GM12878 (cell line): ENCODE data around the gene BICRA. TPM values are rescaled to one million over a fixed set of nuclear protein-coding genes. Genes with fewer than 3 reads are reported as not detected.

ENCODE experiments used
- ATAC-seq: fragments of 200-7000 bp; cut with Tn5 transposase; 3 replicates; pipeline ENCODE4 v1.9.1; 2020; ENCODE audit warnings: mild to moderate bottlenecking, moderate library complexity
- BruUV-seq: library from RNA; stranded (reverse); fragments of 400-500 nt; replicated peaks from 2 replicates; lab custom pipeline; 2021; lab: Mats Ljungman, UMichigan
- CTCF ChIA-PET: fragments of 300-600 bp; sonication (Branson Sonifier 250); formaldehyde crosslinking; extraction: SDS; loops from one replicate; lab custom pipeline; 2021; ENCODE audit warnings: inconsistent platforms; lab: Yijun Ruan, JAX
- POLR2A ChIA-PET: fragments of 350-600 bp; formaldehyde crosslinking; extraction: SDS; loops from one replicate; lab custom pipeline; 2021; ENCODE audit warnings: inconsistent platforms; lab: Charles Lee
- RAD21 ChIA-PET: fragments of 300-600 bp; sonication (Branson Sonifier 250); formaldehyde crosslinking; loops from one replicate; lab custom pipeline; 2023; ENCODE audit warnings: antibody characterized with exemption; ENCODE audit not compliant: unreplicated experiment; lab: Charles Lee
- SMC1A ChIA-PET: fragments of 300-600 bp; sonication (Branson Sonifier 250); formaldehyde crosslinking; loops from one replicate; lab custom pipeline; 2023; ENCODE audit not compliant: unreplicated experiment, uncharacterized antibody; lab: Charles Lee
- DNase-seq: peaks from one replicate; pipeline ENCODE4 v3.0.0-alpha.2; 2011; ENCODE audit warnings: low read depth, low spot score
- FAIRE-seq: peaks from 3 replicates; lab custom pipeline; 2011; peaks lifted over from hg19 to GRCh38; lab: Jason Lieb, UNC
- H2AFZ ChIP-seq: 2 replicates; pipeline ENCODE4 v1.6.0; 2011; ENCODE audit warnings: low read depth, low read length, control low read depth; ENCODE audit not compliant: control insufficient read depth
- H3K27ac ChIP-seq: 2 replicates; pipeline ENCODE4 v1.5.1; 2011; ENCODE audit warnings: control low read depth; ENCODE audit not compliant: control insufficient read depth, insufficient read depth
- H3K27me3 ChIP-seq, 2 experiments: replicated peaks in 1 of 2; 2 replicates each; pipeline versions ENCODE4 v1.6.0 to v1.6.1; 2011; ENCODE audit warnings: low read length in 1 of 2; ENCODE audit not compliant: control insufficient read depth in 2 of 2, insufficient read depth in 2 of 2
- H3K36me3 ChIP-seq, 2 experiments: 2 replicates each; pipeline ENCODE4 v1.5.1; 2011; ENCODE audit warnings: low read length in 1 of 2; ENCODE audit not compliant: control insufficient read depth in 2 of 2, insufficient read depth in 2 of 2
- H3K4me1 ChIP-seq: 2 replicates; pipeline ENCODE4 v1.6.1; 2011; ENCODE audit warnings: mild to moderate bottlenecking, low read length, moderate library complexity, mixed read lengths; ENCODE audit not compliant: control insufficient read depth, insufficient read depth
- H3K4me2 ChIP-seq: 2 replicates; pipeline ENCODE4 v1.6.0; 2011; ENCODE audit warnings: control low read depth; ENCODE audit not compliant: control insufficient read depth, insufficient read depth
- H3K4me3 ChIP-seq: fragments of 200-600 bp; sonication (generic); 2 replicates; pipeline ENCODE4 v1.5.1; 2016
- H3K79me2 ChIP-seq: 2 replicates; pipeline ENCODE4 v1.6.0; 2011; ENCODE audit warnings: low read length; ENCODE audit not compliant: control insufficient read depth, insufficient read depth
- H3K9ac ChIP-seq: 2 replicates; pipeline ENCODE4 v1.8.0; 2011; ENCODE audit warnings: low read length, control low read depth, mixed read lengths; ENCODE audit not compliant: control insufficient read depth, insufficient read depth
- H3K9me3 ChIP-seq: replicated peaks from 3 replicates; pipeline ENCODE4 v1.5.1; 2011; ENCODE audit warnings: mild to moderate bottlenecking, low read length; ENCODE audit not compliant: control insufficient read depth, insufficient read depth
- H4K20me1 ChIP-seq: 2 replicates; pipeline ENCODE4 v1.6.0; 2011; ENCODE audit not compliant: control insufficient read depth, insufficient read depth
- ASH2L ChIP-seq: fragments of 300-600, 200-600 bp; sonication (generic); IDR thresholded peaks from 2 replicates; pipeline ENCODE4 v1.6.1; 2017; ENCODE audit warnings: low read depth, mild to moderate bottlenecking, borderline replicate concordance
- CEBPZ ChIP-seq: fragments of 150-350 bp; IDR thresholded peaks from 2 replicates; pipeline ENCODE4 v1.6.1; 2016; ENCODE audit warnings: low read depth, low read length
- DPF2 ChIP-seq: fragments of 450-650 bp; IDR thresholded peaks from 2 replicates; pipeline ENCODE4 v1.6.1; 2017; ENCODE audit warnings: mild to moderate bottlenecking
- POLR2A ChIP-seq: IDR thresholded peaks from 2 replicates; pipeline ENCODE4 v1.6.1; 2011; ENCODE audit warnings: low read depth, mild to moderate bottlenecking, low read length
- RELB ChIP-seq: fragments of 450-650 bp; IDR thresholded peaks from 2 replicates; pipeline ENCODE4 v1.6.1; 2017; ENCODE audit warnings: low read depth, mild to moderate bottlenecking, moderate library complexity
- WGBS: methylation state at CpG from one replicate; pipeline ENCODE4 v1.1.6; 2016; ENCODE audit warnings: low lambda C conversion rate; ENCODE audit not compliant: insufficient replicate concordance, insufficient coverage; ENCODE audit errors: missing lambda C conversion rate; 5-methylcytosine and 5-hydroxymethylcytosine counted together
- in situ Hi-C: fragments of 300-500 bp; cut with MboI; formaldehyde crosslinking; loops from 9 replicates; pipeline ENCODE4 v1.14.3; 2018; ENCODE audit warnings: mixed read lengths
- intact Hi-C: fragments of 100-400 bp; cut with micrococcal nuclease; formaldehyde crosslinking; loops from one replicate; pipeline ENCODE4 v1.14.2; 2022; ENCODE audit not compliant: unreplicated experiment
- polyA plus RNA-seq, 11 experiments: library from polyadenylated mRNA; depleted of rRNA in 4 of 11; unstranded in 6 of 11; stranded (reverse) in 5 of 11; fragments of >200 nt; fragmentation: Nextera tagmentation in 4 of 11; fragmentation: Illumina TruSeq in 1 of 11; extraction: Ambion mirVana in 4 of 11; extraction: Trizol in 1 of 11; gene quantifications; 1 replicate in 1 of 11; 2 replicates in 10 of 11; pipeline versions ENCODE4 v1.2.1 to v1.2.3, GENCODE V29; 2011 to 2016; ENCODE audit warnings: inconsistent platforms in 2 of 11, missing spikeins in 2 of 11, low read depth in 1 of 11
- total RNA-seq, 4 experiments: library from RNA; depleted of rRNA in 3 of 4; stranded (reverse); fragments of >200 nt in 3 of 4; fragmentation: Illumina TruSeq in 1 of 4; extraction: Trizol in 1 of 4; gene quantifications; 2 replicates each; pipeline versions ENCODE4 v1.2.1 to v1.2.3, GENCODE V29; 2013 to 2021
- TF ChIP-seq, protein P1 (sequence below): fragments of 450-650 bp; IDR thresholded peaks from 2 replicates; pipeline ENCODE4 v1.6.1; 2016; ENCODE audit warnings: mild to moderate bottlenecking, moderate library complexity, borderline replicate concordance
- TF ChIP-seq, protein P2 (sequence below): fragments of 450-650 bp; IDR thresholded peaks from 2 replicates; pipeline ENCODE4 v1.6.1; 2017; ENCODE audit warnings: mild to moderate bottlenecking, moderate library complexity

The BICRA gene
- total and polyA plus RNA-seq, 10 of the 15 experiments (the other 5 are each of a cell fraction or from before 2014, with no cell fraction given), result 0.11 to 15.3 (median 1.3) TPM

DNA sequence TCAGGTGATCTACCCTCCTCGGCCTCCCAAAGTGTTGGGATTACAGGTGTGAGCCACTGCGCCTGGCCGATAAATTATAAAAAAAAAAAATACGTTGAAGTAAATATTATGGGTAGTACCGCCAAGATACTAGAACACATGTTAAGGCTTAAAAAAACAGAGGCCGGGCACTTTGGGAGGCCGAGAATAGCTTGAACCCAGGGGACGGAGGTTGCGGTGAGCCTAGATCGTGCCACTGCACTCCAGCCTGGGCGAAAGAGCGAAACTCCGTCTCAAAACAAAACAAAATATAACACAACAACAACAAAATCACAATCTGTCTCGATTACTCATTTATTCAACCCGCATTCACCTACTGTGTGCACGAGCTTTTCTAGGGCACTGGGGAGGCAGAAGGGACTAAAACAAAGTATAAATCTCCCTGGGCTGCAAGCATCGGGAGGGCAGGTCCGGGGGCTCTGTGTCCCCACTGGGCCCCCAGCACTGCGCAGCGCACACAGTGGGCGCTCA lies 1.3 kb upstream of the BICRA start:
- FAIRE-seq (no peak), DNase-seq (no peak), ATAC-seq (no peak)
- under 1% methylated on average over 21 of the region's 21 CpGs for WGBS
- RAD21 ChIA-PET, result interaction anchor here (2.0 kb wide), 1 partner anchor 92 kb away, joined by 6 read pairs; the partner anchor contains the start of gene NAPA
- POLR2A ChIA-PET, result interaction anchor here (0.6 to 1.4 kb wide), 4 partner anchors 87 to 294 kb away, joined by 3 to 6 read pairs (median 4); partner anchors contain the start of gene NAPA
- H3K27ac ChIP-seq, result peak overlapping the region; percentile 94
- CTCF ChIA-PET, result no interaction called here
- H3K79me2 ChIP-seq, result peaks cover 42% of the 10 kb centered on the region
- in situ Hi-C loops (no loop called here), intact Hi-C loops (loop anchor here (1.0 kb wide), 2 partner anchors 7 to 92 kb away; partner anchors contain the start of gene NAPA)
- H3K36me3 ChIP-seq, result no peaks in the 10 kb centered on the region
- H3K4me3 ChIP-seq, result peak overlapping the region; percentile 97
- peak overlapping the region; percentile 96 for H3K9ac ChIP-seq
- peak overlapping the region; percentile 89 for H2AFZ ChIP-seq
- peaks cover 8% of the 10 kb centered on the region; the same call in 1 of the 2 replicates for H3K4me1 ChIP-seq
- peak overlapping the region; percentile 84 for H3K4me2 ChIP-seq
- no TSS peak for BruUV-seq
- SMC1A ChIA-PET, result interaction anchor here (1.2 kb wide), 1 partner anchor 9 kb away, joined by 3 read pairs; no protein-coding TSS in a partner anchor
- no peaks in the 10 kb centered on the region; the same call in 1 of the 2 replicates for H4K20me1 ChIP-seq
- no peaks in the 10 kb centered on the region for H3K27me3 ChIP-seq
- no peaks in the 10 kb centered on the region for H3K9me3 ChIP-seq
- TF ChIP-seq CEBPZ, result no peak
- TF ChIP-seq ASH2L, result no peak
- TF ChIP-seq, protein P1, sequence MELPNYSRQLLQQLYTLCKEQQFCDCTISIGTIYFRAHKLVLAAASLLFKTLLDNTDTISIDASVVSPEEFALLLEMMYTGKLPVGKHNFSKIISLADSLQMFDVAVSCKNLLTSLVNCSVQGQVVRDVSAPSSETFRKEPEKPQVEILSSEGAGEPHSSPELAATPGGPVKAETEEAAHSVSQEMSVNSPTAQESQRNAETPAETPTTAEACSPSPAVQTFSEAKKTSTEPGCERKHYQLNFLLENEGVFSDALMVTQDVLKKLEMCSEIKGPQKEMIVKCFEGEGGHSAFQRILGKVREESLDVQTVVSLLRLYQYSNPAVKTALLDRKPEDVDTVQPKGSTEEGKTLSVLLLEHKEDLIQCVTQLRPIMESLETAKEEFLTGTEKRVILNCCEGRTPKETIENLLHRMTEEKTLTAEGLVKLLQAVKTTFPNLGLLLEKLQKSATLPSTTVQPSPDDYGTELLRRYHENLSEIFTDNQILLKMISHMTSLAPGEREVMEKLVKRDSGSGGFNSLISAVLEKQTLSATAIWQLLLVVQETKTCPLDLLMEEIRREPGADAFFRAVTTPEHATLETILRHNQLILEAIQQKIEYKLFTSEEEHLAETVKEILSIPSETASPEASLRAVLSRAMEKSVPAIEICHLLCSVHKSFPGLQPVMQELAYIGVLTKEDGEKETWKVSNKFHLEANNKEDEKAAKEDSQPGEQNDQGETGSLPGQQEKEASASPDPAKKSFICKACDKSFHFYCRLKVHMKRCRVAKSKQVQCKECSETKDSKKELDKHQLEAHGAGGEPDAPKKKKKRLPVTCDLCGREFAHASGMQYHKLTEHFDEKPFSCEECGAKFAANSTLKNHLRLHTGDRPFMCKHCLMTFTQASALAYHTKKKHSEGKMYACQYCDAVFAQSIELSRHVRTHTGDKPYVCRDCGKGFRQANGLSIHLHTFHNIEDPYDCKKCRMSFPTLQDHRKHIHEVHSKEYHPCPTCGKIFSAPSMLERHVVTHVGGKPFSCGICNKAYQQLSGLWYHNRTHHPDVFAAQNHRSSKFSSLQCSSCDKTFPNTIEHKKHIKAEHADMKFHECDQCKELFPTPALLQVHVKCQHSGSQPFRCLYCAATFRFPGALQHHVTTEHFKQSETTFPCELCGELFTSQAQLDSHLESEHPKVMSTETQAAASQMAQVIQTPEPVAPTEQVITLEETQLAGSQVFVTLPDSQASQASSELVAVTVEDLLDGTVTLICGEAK, result 0 out of 2 replicates have a peak, but pooled peaks have one; percentile 10
- TF ChIP-seq, protein P2, sequence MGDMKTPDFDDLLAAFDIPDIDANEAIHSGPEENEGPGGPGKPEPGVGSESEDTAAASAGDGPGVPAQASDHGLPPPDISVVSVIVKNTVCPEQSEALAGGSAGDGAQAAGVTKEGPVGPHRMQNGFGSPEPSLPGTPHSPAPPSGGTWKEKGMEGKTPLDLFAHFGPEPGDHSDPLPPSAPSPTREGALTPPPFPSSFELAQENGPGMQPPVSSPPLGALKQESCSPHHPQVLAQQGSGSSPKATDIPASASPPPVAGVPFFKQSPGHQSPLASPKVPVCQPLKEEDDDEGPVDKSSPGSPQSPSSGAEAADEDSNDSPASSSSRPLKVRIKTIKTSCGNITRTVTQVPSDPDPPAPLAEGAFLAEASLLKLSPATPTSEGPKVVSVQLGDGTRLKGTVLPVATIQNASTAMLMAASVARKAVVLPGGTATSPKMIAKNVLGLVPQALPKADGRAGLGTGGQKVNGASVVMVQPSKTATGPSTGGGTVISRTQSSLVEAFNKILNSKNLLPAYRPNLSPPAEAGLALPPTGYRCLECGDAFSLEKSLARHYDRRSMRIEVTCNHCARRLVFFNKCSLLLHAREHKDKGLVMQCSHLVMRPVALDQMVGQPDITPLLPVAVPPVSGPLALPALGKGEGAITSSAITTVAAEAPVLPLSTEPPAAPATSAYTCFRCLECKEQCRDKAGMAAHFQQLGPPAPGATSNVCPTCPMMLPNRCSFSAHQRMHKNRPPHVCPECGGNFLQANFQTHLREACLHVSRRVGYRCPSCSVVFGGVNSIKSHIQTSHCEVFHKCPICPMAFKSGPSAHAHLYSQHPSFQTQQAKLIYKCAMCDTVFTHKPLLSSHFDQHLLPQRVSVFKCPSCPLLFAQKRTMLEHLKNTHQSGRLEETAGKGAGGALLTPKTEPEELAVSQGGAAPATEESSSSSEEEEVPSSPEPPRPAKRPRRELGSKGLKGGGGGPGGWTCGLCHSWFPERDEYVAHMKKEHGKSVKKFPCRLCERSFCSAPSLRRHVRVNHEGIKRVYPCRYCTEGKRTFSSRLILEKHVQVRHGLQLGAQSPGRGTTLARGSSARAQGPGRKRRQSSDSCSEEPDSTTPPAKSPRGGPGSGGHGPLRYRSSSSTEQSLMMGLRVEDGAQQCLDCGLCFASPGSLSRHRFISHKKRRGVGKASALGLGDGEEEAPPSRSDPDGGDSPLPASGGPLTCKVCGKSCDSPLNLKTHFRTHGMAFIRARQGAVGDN, result no peak
- peak; percentile 95 for TF ChIP-seq DPF2
- no peak for TF ChIP-seq POLR2A
- TF ChIP-seq RELB, result no peak
